K562 (cell line): ENCODE results near the gene SPEM2. TPM values are rescaled to one million over a fixed set of nuclear protein-coding genes. Genes with fewer than 3 reads are reported as not detected.

Experiments used
- CBFA2T2 ChIP-seq: fragments of 450-650 bp; conservative IDR thresholded peaks from 2 replicates; pipeline ENCODE4 v1.6.1; 2017; ENCODE audit warnings: mild to moderate bottlenecking
- CHD1 ChIP-seq: fragments of 200-600 bp; sonication (generic); IDR thresholded peaks from one replicate; pipeline ENCODE4 v1.6.1; 2012; ENCODE audit warnings: mild to moderate bottlenecking, moderate library complexity, low read length, inconsistent platforms
- NR2C2 ChIP-seq, 2 experiments: fragments of 200-800 bp in 1 of 2; sonication (Bioruptor generic) in 1 of 2; sonication (generic) in 1 of 2; formaldehyde crosslinking in 1 of 2; IDR thresholded peaks; 2 replicates each; pipeline versions ENCODE4 v1.6.1 to v1.8.0; 2016 to 2022; ENCODE audit warnings: mild to moderate bottlenecking in 1 of 2, missing compliant biosample characterization in 1 of 2, missing genetic modification characterization in 1 of 2, missing genetic modification reagents in 1 of 2
- PHF20 ChIP-seq: fragments of 450-650 bp; IDR thresholded peaks from 2 replicates; pipeline ENCODE4 v1.6.1; 2018; ENCODE audit not compliant: partially characterized antibody
- PHTF2 ChIP-seq: fragments of 250-450 bp; sonication (Bioruptor Pico); IDR thresholded peaks from 2 replicates; pipeline ENCODE4 v1.5.0; 2021; ENCODE audit warnings: mild to moderate bottlenecking
- SIN3B ChIP-seq: fragments of 450-650 bp; IDR thresholded peaks from 2 replicates; pipeline ENCODE4 v1.6.1; 2017; ENCODE audit warnings: low read depth, mild to moderate bottlenecking, moderate library complexity
- SP1 ChIP-seq: sonication (generic); formaldehyde crosslinking; IDR thresholded peaks from 2 replicates; pipeline ENCODE4 v1.8.1; 2022; ENCODE audit warnings: mild to moderate bottlenecking, missing genetic modification reagents
- STAG1 ChIP-seq: sonication (generic); formaldehyde crosslinking; IDR thresholded peaks from 2 replicates; pipeline ENCODE4 v1.5.0; 2020; ENCODE audit warnings: missing genetic modification reagents, borderline replicate concordance
- SUPT5H ChIP-seq: fragments of 450-650 bp; IDR thresholded peaks from 2 replicates; pipeline ENCODE4 v1.6.1; 2016
- ZFP36 ChIP-seq: fragments of 150-350 bp; IDR thresholded peaks from 2 replicates; pipeline ENCODE4 v1.6.1; 2018; ENCODE audit warnings: low read length, low read depth; ENCODE audit not compliant: partially characterized antibody
- ZNF436 ChIP-seq: fragments of 250-450, 450-650 bp; sonication (Bioruptor Pico); formaldehyde crosslinking; IDR thresholded peaks from 2 replicates; pipeline ENCODE4 v1.7.0; 2020; ENCODE audit warnings: mild to moderate bottlenecking
- polyA plus RNA-seq, 8 experiments: library from polyadenylated mRNA; depleted of rRNA in 4 of 8; stranded (reverse) in 5 of 8; unstranded in 3 of 8; fragments of >200 nt; fragmentation: Nextera tagmentation in 2 of 8; fragmentation: Illumina TruSeq in 1 of 8; extraction: Ambion mirVana in 2 of 8; extraction: Trizol in 1 of 8; gene quantifications; 2 replicates each; pipeline versions ENCODE4 v1.2.1 to v1.2.3, GENCODE V29; 2011 to 2014; ENCODE audit warnings: inconsistent platforms in 1 of 8, missing spikeins in 1 of 8
- total RNA-seq, 7 experiments: library from RNA; depleted of rRNA in 6 of 7; stranded (reverse); fragments of >200 nt in 6 of 7; fragmentation: Illumina TruSeq in 2 of 7; extraction: Trizol in 2 of 7; gene quantifications; 2 replicates each; pipeline versions ENCODE4 v1.2.1 to v1.2.3, GENCODE V29; 2011 to 2021; ENCODE audit warnings: low replicate concordance in 1 of 7
- TF ChIP-seq, protein P1 (sequence below), 3 experiments: fragments of 200-800 bp in 1 of 3; fragments of 250-450 bp in 1 of 3; fragments of 450-650 bp in 1 of 3; sonication (Bioruptor Pico) in 1 of 3; sonication (Bioruptor generic) in 1 of 3; formaldehyde crosslinking in 1 of 3; IDR thresholded peaks; 2 replicates each; pipeline versions ENCODE4 v1.6.1 to v1.8.0; 2016 to 2022; ENCODE audit warnings: mild to moderate bottlenecking in 2 of 3, missing genetic modification characterization in 2 of 3, missing compliant biosample characterization in 1 of 3, moderate library complexity in 1 of 3
- TF ChIP-seq, protein P2 (sequence below): sonication (generic); formaldehyde crosslinking; IDR thresholded peaks from 2 replicates; pipeline ENCODE4 v1.8.1; 2023; ENCODE audit warnings: missing genetic modification reagents, mild to moderate bottlenecking, borderline replicate concordance
- TF ChIP-seq, protein P3 (sequence below), 2 experiments: fragments of 200-800 bp in 1 of 2; sonication (Bioruptor generic) in 1 of 2; sonication (generic) in 1 of 2; formaldehyde crosslinking in 1 of 2; IDR thresholded peaks in 1 of 2; conservative IDR thresholded peaks in 1 of 2; 2 replicates each; pipeline versions ENCODE4 v1.5.0 to v1.6.1; 2016 to 2020; ENCODE audit warnings: missing compliant biosample characterization in 1 of 2, missing genetic modification characterization in 1 of 2, missing genetic modification reagents in 1 of 2
- TF ChIP-seq, protein P4 (sequence below): sonication (generic); formaldehyde crosslinking; IDR thresholded peaks from 2 replicates; pipeline ENCODE4 v1.8.1; 2022; ENCODE audit warnings: missing genetic modification reagents

The SPEM2 gene
- total and polyA plus RNA-seq, 9 of the 15 experiments (the other 6 are each of a cell fraction or from before 2014, with no cell fraction given), result not detected

- TF ChIP-seq, protein P1, sequence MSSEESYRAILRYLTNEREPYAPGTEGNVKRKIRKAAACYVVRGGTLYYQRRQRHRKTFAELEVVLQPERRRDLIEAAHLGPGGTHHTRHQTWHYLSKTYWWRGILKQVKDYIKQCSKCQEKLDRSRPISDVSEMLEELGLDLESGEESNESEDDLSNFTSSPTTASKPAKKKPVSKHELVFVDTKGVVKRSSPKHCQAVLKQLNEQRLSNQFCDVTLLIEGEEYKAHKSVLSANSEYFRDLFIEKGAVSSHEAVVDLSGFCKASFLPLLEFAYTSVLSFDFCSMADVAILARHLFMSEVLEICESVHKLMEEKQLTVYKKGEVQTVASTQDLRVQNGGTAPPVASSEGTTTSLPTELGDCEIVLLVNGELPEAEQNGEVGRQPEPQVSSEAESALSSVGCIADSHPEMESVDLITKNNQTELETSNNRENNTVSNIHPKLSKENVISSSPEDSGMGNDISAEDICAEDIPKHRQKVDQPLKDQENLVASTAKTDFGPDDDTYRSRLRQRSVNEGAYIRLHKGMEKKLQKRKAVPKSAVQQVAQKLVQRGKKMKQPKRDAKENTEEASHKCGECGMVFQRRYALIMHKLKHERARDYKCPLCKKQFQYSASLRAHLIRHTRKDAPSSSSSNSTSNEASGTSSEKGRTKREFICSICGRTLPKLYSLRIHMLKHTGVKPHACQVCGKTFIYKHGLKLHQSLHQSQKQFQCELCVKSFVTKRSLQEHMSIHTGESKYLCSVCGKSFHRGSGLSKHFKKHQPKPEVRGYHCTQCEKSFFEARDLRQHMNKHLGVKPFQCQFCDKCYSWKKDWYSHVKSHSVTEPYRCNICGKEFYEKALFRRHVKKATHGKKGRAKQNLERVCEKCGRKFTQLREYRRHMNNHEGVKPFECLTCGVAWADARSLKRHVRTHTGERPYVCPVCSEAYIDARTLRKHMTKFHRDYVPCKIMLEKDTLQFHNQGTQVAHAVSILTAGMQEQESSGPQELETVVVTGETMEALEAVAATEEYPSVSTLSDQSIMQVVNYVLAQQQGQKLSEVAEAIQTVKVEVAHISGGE (CRISPR knock-in tag; IDR thresholded peaks at IDR 0.05), result no peak
- TF ChIP-seq CHD1 (no peak), STAG1 (no peak), ZNF436 (CRISPR knock-in tag) (no peak), SP1 (CRISPR knock-in tag) (peak; percentile 51; the same call in 1 of the 2 replicates), SUPT5H (peak; percentile 82), CBFA2T2 (no peak), PHF20 (peak; percentile 69), NR2C2 (CRISPR knock-in tag; IDR thresholded peaks at IDR 0.05) (no peak), NR2C2 (tag; IDR thresholded peaks at IDR 0.05) (peak; percentile 82), SIN3B (peak; percentile 87), ZFP36 (no peak), PHTF2 (CRISPR knock-in tag) (no peak)
- TF ChIP-seq, protein P2, sequence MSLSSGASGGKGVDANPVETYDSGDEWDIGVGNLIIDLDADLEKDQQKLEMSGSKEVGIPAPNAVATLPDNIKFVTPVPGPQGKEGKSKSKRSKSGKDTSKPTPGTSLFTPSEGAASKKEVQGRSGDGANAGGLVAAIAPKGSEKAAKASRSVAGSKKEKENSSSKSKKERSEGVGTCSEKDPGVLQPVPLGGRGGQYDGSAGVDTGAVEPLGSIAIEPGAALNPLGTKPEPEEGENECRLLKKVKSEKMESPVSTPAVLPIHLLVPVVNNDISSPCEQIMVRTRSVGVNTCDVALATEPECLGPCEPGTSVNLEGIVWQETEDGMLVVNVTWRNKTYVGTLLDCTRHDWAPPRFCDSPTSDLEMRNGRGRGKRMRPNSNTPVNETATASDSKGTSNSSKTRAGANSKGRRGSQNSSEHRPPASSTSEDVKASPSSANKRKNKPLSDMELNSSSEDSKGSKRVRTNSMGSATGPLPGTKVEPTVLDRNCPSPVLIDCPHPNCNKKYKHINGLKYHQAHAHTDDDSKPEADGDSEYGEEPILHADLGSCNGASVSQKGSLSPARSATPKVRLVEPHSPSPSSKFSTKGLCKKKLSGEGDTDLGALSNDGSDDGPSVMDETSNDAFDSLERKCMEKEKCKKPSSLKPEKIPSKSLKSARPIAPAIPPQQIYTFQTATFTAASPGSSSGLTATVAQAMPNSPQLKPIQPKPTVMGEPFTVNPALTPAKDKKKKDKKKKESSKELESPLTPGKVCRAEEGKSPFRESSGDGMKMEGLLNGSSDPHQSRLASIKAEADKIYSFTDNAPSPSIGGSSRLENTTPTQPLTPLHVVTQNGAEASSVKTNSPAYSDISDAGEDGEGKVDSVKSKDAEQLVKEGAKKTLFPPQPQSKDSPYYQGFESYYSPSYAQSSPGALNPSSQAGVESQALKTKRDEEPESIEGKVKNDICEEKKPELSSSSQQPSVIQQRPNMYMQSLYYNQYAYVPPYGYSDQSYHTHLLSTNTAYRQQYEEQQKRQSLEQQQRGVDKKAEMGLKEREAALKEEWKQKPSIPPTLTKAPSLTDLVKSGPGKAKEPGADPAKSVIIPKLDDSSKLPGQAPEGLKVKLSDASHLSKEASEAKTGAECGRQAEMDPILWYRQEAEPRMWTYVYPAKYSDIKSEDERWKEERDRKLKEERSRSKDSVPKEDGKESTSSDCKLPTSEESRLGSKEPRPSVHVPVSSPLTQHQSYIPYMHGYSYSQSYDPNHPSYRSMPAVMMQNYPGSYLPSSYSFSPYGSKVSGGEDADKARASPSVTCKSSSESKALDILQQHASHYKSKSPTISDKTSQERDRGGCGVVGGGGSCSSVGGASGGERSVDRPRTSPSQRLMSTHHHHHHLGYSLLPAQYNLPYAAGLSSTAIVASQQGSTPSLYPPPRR, result no peak
- TF ChIP-seq, protein P3, sequence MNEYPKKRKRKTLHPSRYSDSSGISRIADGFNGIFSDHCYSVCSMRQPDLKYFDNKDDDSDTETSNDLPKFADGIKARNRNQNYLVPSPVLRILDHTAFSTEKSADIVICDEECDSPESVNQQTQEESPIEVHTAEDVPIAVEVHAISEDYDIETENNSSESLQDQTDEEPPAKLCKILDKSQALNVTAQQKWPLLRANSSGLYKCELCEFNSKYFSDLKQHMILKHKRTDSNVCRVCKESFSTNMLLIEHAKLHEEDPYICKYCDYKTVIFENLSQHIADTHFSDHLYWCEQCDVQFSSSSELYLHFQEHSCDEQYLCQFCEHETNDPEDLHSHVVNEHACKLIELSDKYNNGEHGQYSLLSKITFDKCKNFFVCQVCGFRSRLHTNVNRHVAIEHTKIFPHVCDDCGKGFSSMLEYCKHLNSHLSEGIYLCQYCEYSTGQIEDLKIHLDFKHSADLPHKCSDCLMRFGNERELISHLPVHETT (CRISPR knock-in tag; conservative IDR thresholded peaks at IDR 0.05 in 1 of 2, IDR thresholded peaks at IDR 0.05 in 1 of 2), result peak in 1 of 2 experiments; percentile 46; a peak in 1 of 4 replicates
- TF ChIP-seq, protein P4, sequence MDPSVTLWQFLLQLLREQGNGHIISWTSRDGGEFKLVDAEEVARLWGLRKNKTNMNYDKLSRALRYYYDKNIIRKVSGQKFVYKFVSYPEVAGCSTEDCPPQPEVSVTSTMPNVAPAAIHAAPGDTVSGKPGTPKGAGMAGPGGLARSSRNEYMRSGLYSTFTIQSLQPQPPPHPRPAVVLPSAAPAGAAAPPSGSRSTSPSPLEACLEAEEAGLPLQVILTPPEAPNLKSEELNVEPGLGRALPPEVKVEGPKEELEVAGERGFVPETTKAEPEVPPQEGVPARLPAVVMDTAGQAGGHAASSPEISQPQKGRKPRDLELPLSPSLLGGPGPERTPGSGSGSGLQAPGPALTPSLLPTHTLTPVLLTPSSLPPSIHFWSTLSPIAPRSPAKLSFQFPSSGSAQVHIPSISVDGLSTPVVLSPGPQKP (CRISPR knock-in tag), result no peak
Measured at GRCh38 chr17:7403977-7404736, 21.3 kb upstream of the SPEM2 start, which contains the start of gene TMEM256 (continued).
